H9 (cell line): Measurements from ENCODE around the gene C16orf87. TPM values are rescaled to one million over a fixed set of nuclear protein-coding genes. Genes with fewer than 3 reads are reported as not detected.
A peak's percentile ranks its signal among the peaks of the same experiment; 100 is the strongest.

Experiments used
- DNase-seq: peaks from one replicate; pipeline ENCODE4 v3.0.0-alpha.2; 2017
- H2AFZ ChIP-seq: one replicate; pipeline ENCODE4 v1.6.1; 2013; ENCODE audit warnings: mild to moderate bottlenecking, low read length, control low read depth, moderate library complexity
- H2AK5ac ChIP-seq: 2 replicates; pipeline ENCODE4 v1.6.1; 2013; ENCODE audit warnings: low read length, control low read depth, mixed read lengths; ENCODE audit not compliant: insufficient read length
- H2BK120ac ChIP-seq: one replicate; pipeline ENCODE4 v1.6.1; 2013; ENCODE audit warnings: low read depth, mild to moderate bottlenecking, low read length, control low read depth, inconsistent platforms; ENCODE audit not compliant: poor library complexity, severe bottlenecking
- H2BK12ac ChIP-seq: 2 replicates; pipeline ENCODE4 v1.6.1; 2013; ENCODE audit warnings: low read length, control low read depth, mixed read lengths, low read depth; ENCODE audit not compliant: insufficient read length
- H2BK15ac ChIP-seq: 2 replicates; pipeline ENCODE4 v1.6.1; 2013; ENCODE audit warnings: low read depth, low read length, control low read depth
- H2BK20ac ChIP-seq: one replicate; pipeline ENCODE4 v1.6.1; 2013; ENCODE audit warnings: low read depth, mild to moderate bottlenecking, low read length, control low read depth, inconsistent platforms; ENCODE audit not compliant: poor library complexity, severe bottlenecking
- H2BK5ac ChIP-seq: 2 replicates; pipeline ENCODE4 v1.6.1; 2013; ENCODE audit warnings: low read length, control low read depth, mixed read lengths; ENCODE audit not compliant: insufficient read length
- H3K14ac ChIP-seq: 2 replicates; pipeline ENCODE4 v1.6.1; 2013; ENCODE audit warnings: low read length, control low read depth; ENCODE audit not compliant: insufficient read depth
- H3K18ac ChIP-seq: 2 replicates; pipeline ENCODE4 v1.6.1; 2013; ENCODE audit warnings: low read depth, mild to moderate bottlenecking, mixed read lengths, low read length, control low read depth; ENCODE audit not compliant: insufficient read length
- H3K23ac ChIP-seq: 2 replicates; pipeline ENCODE4 v1.6.1; 2013; ENCODE audit warnings: low read length, control low read depth, mixed read lengths, low read depth; ENCODE audit not compliant: insufficient read length
- H3K23me2 ChIP-seq: 2 replicates; pipeline ENCODE4 v1.6.1; 2013; ENCODE audit warnings: low read depth, mild to moderate bottlenecking, mixed read lengths, low read length, control low read depth; ENCODE audit not compliant: insufficient read length, poor library complexity, severe bottlenecking
- H3K27ac ChIP-seq: 2 replicates; pipeline ENCODE4 v1.5.1; 2013; ENCODE audit warnings: low read length, control low read depth, mixed read lengths, low read depth; ENCODE audit not compliant: insufficient read length
- H3K27me3 ChIP-seq: 2 replicates; pipeline ENCODE4 v1.6.1; 2013; ENCODE audit warnings: low read length, control low read depth, inconsistent platforms; ENCODE audit not compliant: insufficient read depth
- H3K4ac ChIP-seq: 2 replicates; pipeline ENCODE4 v1.6.1; 2013; ENCODE audit warnings: low read depth, mild to moderate bottlenecking, control low read depth, inconsistent platforms, low read length, moderate library complexity
- H3K4me1 ChIP-seq: 2 replicates; pipeline ENCODE4 v1.6.1; 2013; ENCODE audit warnings: low read length, control low read depth, inconsistent platforms; ENCODE audit not compliant: insufficient read depth
- H3K4me2 ChIP-seq: 2 replicates; pipeline ENCODE4 v1.6.1; 2013; ENCODE audit warnings: low read length, control low read depth, mixed read lengths; ENCODE audit not compliant: insufficient read length, insufficient read depth
- H3K56ac ChIP-seq: 2 replicates; pipeline ENCODE4 v1.6.1; 2013; ENCODE audit warnings: low read depth, mild to moderate bottlenecking, mixed read lengths, low read length, control low read depth; ENCODE audit not compliant: insufficient read length
- H3K79me1 ChIP-seq: 2 replicates; pipeline ENCODE4 v1.6.1; 2013; ENCODE audit warnings: low read depth, mild to moderate bottlenecking, moderate library complexity, low read length, control low read depth, inconsistent platforms; ENCODE audit not compliant: insufficient read depth, poor library complexity, severe bottlenecking
- H3K79me2 ChIP-seq: 2 replicates; pipeline ENCODE4 v1.6.1; 2013; ENCODE audit warnings: low read length, control low read depth, inconsistent platforms; ENCODE audit not compliant: insufficient read depth
- H3K9ac ChIP-seq: 2 replicates; pipeline ENCODE4 v1.6.1; 2013; ENCODE audit warnings: low read length, control low read depth, mixed read lengths; ENCODE audit not compliant: insufficient read length; ENCODE audit errors: extremely low read depth
- H3K9me3 ChIP-seq: one replicate; pipeline ENCODE4 v1.6.1; 2013; ENCODE audit warnings: low read depth, low read length, inconsistent platforms; ENCODE audit not compliant: control insufficient read depth
- H3T11ph ChIP-seq: one replicate; pipeline ENCODE4 v1.6.1; 2013; ENCODE audit warnings: mild to moderate bottlenecking, low read length, control low read depth, inconsistent platforms
- H4K20me1 ChIP-seq: one replicate; pipeline ENCODE4 v1.6.1; 2013; ENCODE audit not compliant: control insufficient read depth, insufficient read length, insufficient read depth
- H4K5ac ChIP-seq: 2 replicates; pipeline ENCODE4 v1.6.1; 2013; ENCODE audit warnings: low read depth, mild to moderate bottlenecking, mixed read lengths, low read length, control low read depth; ENCODE audit not compliant: insufficient read length
- H4K8ac ChIP-seq: replicated peaks from 2 replicates; pipeline ENCODE4 v1.6.1; 2013; ENCODE audit warnings: low read length, control low read depth, mixed read lengths, low read depth; ENCODE audit not compliant: insufficient read length
- H4K91ac ChIP-seq: 2 replicates; pipeline ENCODE4 v1.6.1; 2013; ENCODE audit warnings: low read depth, mild to moderate bottlenecking, moderate library complexity, mixed read lengths, low read length, control low read depth; ENCODE audit not compliant: insufficient read length
- H3K27ac Mint-ChIP-seq, 3 experiments: 2 replicates in 2 of 3; 3 replicates in 1 of 3; pipeline ENCODE4 v1.8.0; 2020 to 2021; ENCODE audit warnings: mixed read lengths in 3 of 3, mild to moderate bottlenecking in 1 of 3, moderate library complexity in 1 of 3
- H3K27me3 Mint-ChIP-seq: 2 replicates; pipeline ENCODE4 v1.8.0; 2021; ENCODE audit warnings: low read depth, mild to moderate bottlenecking, moderate library complexity, mixed read lengths
- H3K36me3 Mint-ChIP-seq, 3 experiments: 2 replicates in 2 of 3; 3 replicates in 1 of 3; pipeline ENCODE4 v1.8.0; 2020 to 2021; ENCODE audit warnings: low read depth in 3 of 3, mixed read lengths in 3 of 3; ENCODE audit not compliant: insufficient read depth in 1 of 3
- H3K4me1 Mint-ChIP-seq, 2 experiments: 2 replicates each; pipeline ENCODE4 v1.8.0; 2020; ENCODE audit warnings: mixed read lengths in 2 of 2
- H3K4me3 Mint-ChIP-seq, 2 experiments: 2 replicates in 1 of 2; 3 replicates in 1 of 2; pipeline ENCODE4 v1.8.0; 2020 to 2021; ENCODE audit warnings: mild to moderate bottlenecking in 2 of 2, mixed read lengths in 2 of 2, moderate library complexity in 1 of 2
- H3K9me3 Mint-ChIP-seq, 2 experiments: 2 replicates in 1 of 2; 3 replicates in 1 of 2; pipeline ENCODE4 v1.8.0; 2020; ENCODE audit warnings: mild to moderate bottlenecking in 2 of 2, mixed read lengths in 2 of 2, moderate library complexity in 1 of 2
- CTCF ChIP-seq: fragments of 200-600 bp; sonication (generic); conservative IDR thresholded peaks from 3 replicates; pipeline ENCODE4 v1.8.0; 2021; ENCODE audit warnings: antibody characterized with exemption, mild to moderate bottlenecking
- WGBS: extraction: QIAGEN DNeasy Blood & Tissue Kit; methylation state at CpG from one replicate; pipeline ENCODE4 v1.1.7; 2013; ENCODE audit warnings: missing lambda C conversion rate, low lambda C conversion rate, mixed read lengths; ENCODE audit not compliant: insufficient read length; ENCODE audit errors: extremely low coverage; 5-methylcytosine and 5-hydroxymethylcytosine counted together
- total RNA-seq: library from RNA; stranded (reverse); gene quantifications from 2 replicates; pipeline ENCODE4 v1.2.1, GENCODE V29; 2021

C16orf87 gene
- total RNA-seq, 1 experiment from 2014 or later = 16.7 TPM

DNA sequence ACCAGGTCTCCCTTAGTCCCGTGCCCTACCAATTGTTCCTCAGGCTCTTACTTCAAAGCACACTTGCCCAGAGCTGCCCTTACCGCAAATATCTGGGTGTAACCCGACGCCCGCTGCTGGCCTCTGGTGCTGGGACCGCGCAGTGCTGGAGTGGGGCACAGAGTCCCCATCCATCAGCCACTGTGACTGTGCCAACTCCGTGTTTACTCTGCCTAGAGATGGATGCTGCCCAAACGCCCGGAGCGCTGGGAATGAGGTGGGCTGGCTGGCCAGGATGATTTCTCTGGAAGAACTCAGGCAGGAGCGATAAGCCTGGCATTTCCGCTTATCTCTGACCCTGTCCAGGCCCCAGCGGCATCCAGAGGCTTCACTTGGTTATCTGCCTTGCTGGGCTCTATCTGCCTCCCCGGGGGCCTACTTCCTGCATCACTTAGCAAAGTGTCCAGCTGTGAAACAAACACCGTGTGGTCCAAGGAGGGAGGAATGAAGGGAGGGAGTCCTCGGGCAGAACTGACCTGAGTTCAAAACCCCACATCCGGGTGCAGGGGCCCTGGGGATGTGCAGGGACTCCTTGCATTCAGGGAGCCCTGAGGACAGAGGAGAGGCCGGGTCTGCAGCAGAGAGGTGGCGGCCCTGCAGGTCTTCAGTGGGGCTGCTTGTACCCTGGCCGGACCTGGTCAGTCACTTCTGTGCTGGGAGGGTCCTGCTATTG is 73.5 kb downstream of the C16orf87 start:
- H2BK20ac ChIP-seq = no peak overlapping the region
- H2BK15ac ChIP-seq = no peak overlapping the region
- no peak overlapping the region for H3T11ph ChIP-seq
- H3K9me3 ChIP-seq = no peaks in the 10 kb centered on the region
- H3K27me3 ChIP-seq = no peaks in the 10 kb centered on the region
- no peaks in the 10 kb centered on the region for H3K79me2 ChIP-seq
- no peak overlapping the region for H4K91ac ChIP-seq
- H3K36me3 Mint-ChIP-seq = no peaks in the 10 kb centered on the region
- H3K4me3 Mint-ChIP-seq = no peak overlapping the region
- no peak overlapping the region for H2BK120ac ChIP-seq
- no peak overlapping the region for H2AK5ac ChIP-seq
- H4K5ac ChIP-seq = no peak overlapping the region
- H2BK5ac ChIP-seq = no peak overlapping the region
- no peak overlapping the region for H3K23ac ChIP-seq
- no peak overlapping the region for H4K8ac ChIP-seq
- H2BK12ac ChIP-seq = no peak overlapping the region
- TF ChIP-seq CTCF = no peak
- no peaks in the 10 kb centered on the region; the same call in 1 of the 2 replicates for H3K27me3 Mint-ChIP-seq
- no CpG with 5 or more reads among the region's 21 CpGs for WGBS
- H3K9ac ChIP-seq = no peak overlapping the region
- H3K56ac ChIP-seq = no peak overlapping the region
- H3K27ac ChIP-seq = no peak overlapping the region
- no peak overlapping the region for H2AFZ ChIP-seq
- H3K4me1 ChIP-seq = no peaks in the 10 kb centered on the region; the same call in 1 of the 2 replicates
- H3K23me2 ChIP-seq = no peaks in the 10 kb centered on the region
- no peak overlapping the region for H3K14ac ChIP-seq
- no peak overlapping the region for H3K4ac ChIP-seq
- H3K27ac Mint-ChIP-seq = peak overlapping the region in 1 of 3 experiments; percentile 80; a peak in 1 of 7 replicates
- H3K4me2 ChIP-seq = no peak overlapping the region
- no peaks in the 10 kb centered on the region for H3K79me1 ChIP-seq
- H4K20me1 ChIP-seq = no peaks in the 10 kb centered on the region
- peaks cover 24 to 34% of the 10 kb centered on the region in 2 experiments for H3K4me1 Mint-ChIP-seq
- DNase-seq = no peak
- no peaks in the 10 kb centered on the region for H3K9me3 Mint-ChIP-seq
- no peak overlapping the region for H3K18ac ChIP-seq
